NB4 (cell line): ENCODE results near the gene WDR33.

Experiments used
- DNase-seq: peaks from one replicate; pipeline ENCODE4 v3.0.0; 2010; ENCODE audit warnings: low read depth
- H3K4me3 ChIP-seq: one replicate; pipeline ENCODE4 v1.5.1; 2011; ENCODE audit warnings: mild to moderate bottlenecking, low read depth, low read length, moderate library complexity
- CTCF ChIP-seq: IDR thresholded peaks from one replicate; pipeline ENCODE4 v1.5.1; 2012; ENCODE audit warnings: low read depth, low read length
- MAX ChIP-seq: IDR thresholded peaks from 2 replicates; pipeline ENCODE4 v1.6.1; 2011; ENCODE audit warnings: low read depth, low read length
- MYC ChIP-seq: IDR thresholded peaks from 2 replicates; pipeline ENCODE4 v1.6.1; 2011; ENCODE audit warnings: low read depth, low read length
- POLR2A ChIP-seq: IDR thresholded peaks from 2 replicates; pipeline ENCODE4 v1.6.1; 2011; ENCODE audit warnings: mild to moderate bottlenecking; ENCODE audit not compliant: insufficient read length; ENCODE audit errors: extremely low read depth

Gene WDR33

GRCh38 chr2:127735537-127736399 lies 75.2 kb downstream of the WDR33 start:
- TF ChIP-seq MYC (no peak), MAX (no peak), CTCF (no peak), POLR2A (no peak)
- no peak overlapping the region for H3K4me3 ChIP-seq
- DNase-seq = no peak

GRCh38 chr2:127735044-127735443 lies 75.9 kb downstream of the WDR33 start:
- no peak overlapping the region for H3K4me3 ChIP-seq
- no peak for TF ChIP-seq MYC
- TF ChIP-seq CTCF = no peak
- TF ChIP-seq POLR2A = no peak
- TF ChIP-seq MAX = no peak
- DNase-seq = no peak

GRCh38 chr2:127733816-127734537 lies 77.0 kb downstream of the WDR33 start:
- TF ChIP-seq CTCF = no peak
- no peak for TF ChIP-seq MYC
- TF ChIP-seq MAX = no peak
- no peak for TF ChIP-seq POLR2A
- DNase-seq = no peak

GRCh38 chr2:127733113-127733815 lies 77.7 kb downstream of the WDR33 start:
- DNase-seq = no peak
- TF ChIP-seq MAX (no peak), MYC (no peak), POLR2A (no peak), CTCF (no peak)
- no peak overlapping the region for H3K4me3 ChIP-seq

More at GRCh38 chr2:127733816-127734537, 77.0 kb downstream of the WDR33 start:
- no peak overlapping the region for H3K4me3 ChIP-seq

GRCh38 chr2:127726158-127726880 lies 84.7 kb downstream of the WDR33 start:
- no peak for DNase-seq
- H3K4me3 ChIP-seq = no peak overlapping the region
- TF ChIP-seq POLR2A = no peak
- no peak for TF ChIP-seq CTCF
- TF ChIP-seq MYC = no peak
- no peak for TF ChIP-seq MAX
